MG63 (cell line): Measurements from ENCODE around the gene FBLN7. TPM values are rescaled to one million over a fixed set of nuclear protein-coding genes. Genes with fewer than 3 reads are reported as not detected.

ENCODE experiments used
- DNase-seq: peaks from one replicate; pipeline ENCODE4 v3.0.0-alpha.2; 2020
- H3K27me3 ChIP-seq: fragments of 250-450 bp; sonication (Bioruptor Pico); 2 replicates; pipeline ENCODE4 v1.5.1; 2020; ENCODE audit warnings: mild to moderate bottlenecking, moderate library complexity
- H3K36me3 ChIP-seq: fragments of 250-450 bp; sonication (Bioruptor Pico); 2 replicates; pipeline ENCODE4 v1.5.1; 2020; ENCODE audit warnings: mild to moderate bottlenecking, moderate library complexity
- H3K4me3 ChIP-seq: fragments of 250-450 bp; sonication (Bioruptor Pico); 2 replicates; pipeline ENCODE4 v1.5.1; 2020; ENCODE audit warnings: mild to moderate bottlenecking, moderate library complexity
- H3K9me3 ChIP-seq: fragments of 250-450 bp; sonication (Bioruptor Pico); 2 replicates; pipeline ENCODE4 v1.5.1; 2020; ENCODE audit warnings: mild to moderate bottlenecking, moderate library complexity
- total RNA-seq: library from RNA; depleted of rRNA; stranded (reverse); fragments of >200 nt; shearing (Covaris generic); gene quantifications from 2 replicates; pipeline ENCODE4 v1.2.3, GENCODE V29; 2014; ENCODE audit warnings: low replicate concordance

The FBLN7 gene
- total RNA-seq, 1 experiment from 2014 or later: not detected

GRCh38 chr2:112151701-112152440, 13.7 kb downstream of the FBLN7 start:
- Histone ChIP-seq H3K27me3 (no peaks in the 10 kb centered on the region), H3K9me3 (no peaks in the 10 kb centered on the region), H3K36me3 (no peaks in the 10 kb centered on the region), H3K4me3 (no peak overlapping the region)
- DNase-seq: no peak

- no peaks in the 10 kb centered on the region for H3K27me3 ChIP-seq
These were observed 14.4 kb downstream of the FBLN7 start for GRCh38 chr2:112152476-112153178.

DNA sequence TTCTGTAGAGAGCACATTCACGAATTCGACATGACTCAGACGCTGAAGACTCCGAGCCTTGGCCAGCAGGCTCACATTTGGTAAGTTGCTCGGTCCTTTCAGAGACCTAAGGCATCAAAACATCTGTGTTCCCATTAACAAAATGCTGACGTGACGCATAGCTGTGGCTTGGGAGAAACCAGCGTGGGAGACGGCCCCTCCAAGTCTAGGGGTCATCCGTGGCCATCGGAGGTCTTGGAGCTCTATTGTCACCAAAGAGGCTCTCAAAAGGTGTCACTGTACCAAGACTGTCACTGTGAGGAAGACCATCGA, 14.9 kb downstream of the FBLN7 start:
- Histone ChIP-seq H3K27me3 (no peaks in the 10 kb centered on the region), H3K36me3 (no peaks in the 10 kb centered on the region), H3K4me3 (no peak overlapping the region), H3K9me3 (no peaks in the 10 kb centered on the region)
- DNase-seq: peak; percentile 14

More at GRCh38 chr2:112152476-112153178, 14.4 kb downstream of the FBLN7 start:
- Histone ChIP-seq H3K4me3 (no peak overlapping the region), H3K36me3 (no peaks in the 10 kb centered on the region), H3K9me3 (no peaks in the 10 kb centered on the region)
- no peak for DNase-seq

DNA sequence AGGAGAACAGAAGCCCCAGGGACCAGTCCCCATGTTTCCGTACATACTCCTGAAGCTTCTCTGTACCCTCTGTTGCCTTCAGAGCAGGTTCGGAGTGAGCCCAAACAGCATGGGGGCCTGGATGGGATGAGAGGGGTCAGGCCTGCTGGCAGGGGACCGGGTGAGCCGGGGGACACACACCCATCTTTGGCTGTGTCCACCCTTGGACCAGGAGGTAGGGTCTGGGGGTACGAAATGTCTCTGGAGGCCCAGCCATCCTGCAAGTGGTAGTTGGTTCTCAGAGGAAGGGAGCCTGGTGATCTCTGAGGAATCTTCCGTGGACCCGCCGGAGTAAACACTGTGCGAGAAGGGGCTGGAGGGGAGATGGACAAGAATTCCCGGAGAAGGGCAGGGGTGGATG, 15.3 kb downstream of the FBLN7 start:
- no peaks in the 10 kb centered on the region for H3K36me3 ChIP-seq
- DNase-seq: no peak
- no peak overlapping the region for H3K4me3 ChIP-seq
- no peaks in the 10 kb centered on the region for H3K9me3 ChIP-seq
- no peaks in the 10 kb centered on the region for H3K27me3 ChIP-seq

GRCh38 chr2:112154246-112155117, 16.3 kb downstream of the FBLN7 start:
- DNase-seq: no peak
- Histone ChIP-seq H3K9me3 (no peaks in the 10 kb centered on the region), H3K4me3 (no peak overlapping the region)

DNA sequence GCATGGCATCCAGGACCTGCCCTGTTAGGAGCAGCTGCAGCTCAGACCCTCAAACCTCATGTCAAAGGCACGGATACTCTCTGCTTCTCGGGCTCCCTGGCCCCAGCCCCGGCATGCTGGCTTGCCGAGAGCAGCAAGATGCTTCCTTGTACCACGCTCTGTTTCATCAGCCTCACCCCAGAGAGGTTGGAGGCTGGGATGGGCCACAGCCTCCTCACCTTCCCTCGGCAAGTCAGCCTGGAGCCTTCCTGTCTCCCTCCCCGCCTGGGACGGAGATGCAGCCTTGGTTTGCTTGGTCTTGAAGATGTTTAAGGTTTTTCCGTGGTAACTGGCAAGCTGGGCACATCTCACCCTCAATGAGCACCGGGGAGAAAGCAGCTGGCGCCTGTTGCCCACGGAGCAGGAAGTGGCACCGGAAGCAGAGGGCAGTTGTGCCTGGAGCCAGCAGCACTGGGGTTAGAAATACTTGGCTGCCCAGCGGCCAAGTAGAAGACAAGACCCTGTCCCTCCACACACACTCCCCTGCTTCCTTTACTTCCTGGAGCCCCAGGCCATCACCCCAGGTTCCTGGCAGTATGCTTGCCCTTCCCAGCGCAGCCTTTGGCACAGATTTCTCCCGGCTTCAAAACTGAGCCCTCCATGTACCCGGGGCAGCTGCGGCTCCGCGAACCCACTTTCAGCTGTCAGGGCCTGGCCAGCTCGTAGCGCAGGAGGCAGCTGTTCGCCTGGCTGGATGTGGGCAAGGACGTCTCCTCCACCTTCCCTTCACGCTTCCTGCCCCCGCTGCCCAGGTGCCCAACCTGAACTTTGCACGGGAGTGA, 17.4 kb downstream of the FBLN7 start:
- no peaks in the 10 kb centered on the region for H3K27me3 ChIP-seq
- no peak overlapping the region for H3K4me3 ChIP-seq
- no peaks in the 10 kb centered on the region for H3K36me3 ChIP-seq
- no peaks in the 10 kb centered on the region for H3K9me3 ChIP-seq
- peak; percentile 26 for DNase-seq

More at GRCh38 chr2:112154246-112155117, 16.3 kb downstream of the FBLN7 start:
- H3K27me3 ChIP-seq: no peaks in the 10 kb centered on the region
- no peaks in the 10 kb centered on the region for H3K36me3 ChIP-seq

DNA sequence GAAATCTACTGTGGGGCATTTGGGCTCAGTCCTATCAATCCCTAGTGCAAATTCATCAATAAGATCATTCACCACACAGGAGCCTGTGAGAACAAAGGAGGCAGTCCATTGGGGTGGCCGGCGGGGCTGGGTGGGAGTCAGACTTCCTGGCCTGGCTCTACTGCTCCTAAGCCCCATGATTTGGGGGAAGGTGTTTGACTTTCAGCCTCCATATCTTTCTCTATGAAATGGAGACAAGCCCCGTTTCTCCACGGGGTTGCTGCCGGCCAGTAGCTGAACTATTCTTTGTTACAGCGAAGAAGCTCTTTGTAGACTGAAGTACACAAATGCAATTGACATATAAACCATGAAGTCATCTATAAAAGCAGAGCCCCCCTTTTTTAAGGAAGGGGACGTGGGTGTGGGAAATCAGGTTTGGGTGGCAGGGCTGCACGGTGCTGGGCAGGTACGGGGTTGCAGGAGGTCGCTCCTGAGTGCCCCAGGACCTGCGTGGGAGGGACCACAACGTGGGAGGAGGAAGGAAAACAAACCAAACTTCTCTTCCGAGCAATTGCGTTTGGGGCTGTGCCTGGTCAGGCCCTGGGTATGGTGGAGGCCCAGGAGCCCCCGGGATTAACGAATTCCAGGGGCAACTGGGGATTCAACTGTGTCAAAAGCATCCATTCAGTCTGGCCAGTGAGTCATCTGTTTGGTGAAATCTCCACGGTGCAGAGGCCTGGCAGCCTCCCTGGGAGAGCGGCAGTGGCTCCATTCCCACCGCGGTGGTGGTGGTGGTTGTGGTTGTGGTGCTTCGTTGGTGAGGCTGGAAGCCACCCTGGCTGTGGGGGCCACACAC, 18.2 kb downstream of the FBLN7 start:
- no peaks in the 10 kb centered on the region for H3K9me3 ChIP-seq
- peak; percentile 34 for DNase-seq
- no peaks in the 10 kb centered on the region for H3K27me3 ChIP-seq

DNA sequence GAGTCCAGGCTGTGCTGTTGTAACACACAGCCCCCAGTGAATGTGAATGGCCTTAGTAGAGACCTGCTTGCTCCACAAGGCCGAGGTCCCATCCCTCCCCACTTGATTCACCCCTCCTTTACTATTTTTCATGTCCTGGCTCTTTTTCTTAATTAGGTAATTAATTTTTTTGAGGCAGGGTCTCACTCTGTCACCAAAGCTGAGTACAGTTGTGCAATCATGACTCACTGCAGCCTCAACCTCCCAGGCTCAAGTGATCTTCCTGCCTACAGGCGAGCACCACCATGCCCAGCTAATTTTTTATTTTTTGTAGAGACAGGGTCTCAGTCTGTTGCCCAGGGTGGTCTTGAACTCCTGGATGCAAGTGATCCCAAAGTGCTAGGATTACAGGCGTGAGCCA, 19.3 kb downstream of the FBLN7 start:
- Histone ChIP-seq H3K9me3 (no peaks in the 10 kb centered on the region), H3K27me3 (no peaks in the 10 kb centered on the region), H3K4me3 (no peak overlapping the region), H3K36me3 (no peaks in the 10 kb centered on the region)
- DNase-seq: no peak

More for the DNA sequence above, 18.2 kb downstream of the FBLN7 start:
- Histone ChIP-seq H3K4me3 (no peak overlapping the region), H3K36me3 (no peaks in the 10 kb centered on the region)

GRCh38 chr2:112159454-112159921, 21.3 kb downstream of the FBLN7 start:
- H3K36me3 ChIP-seq: no peaks in the 10 kb centered on the region
- no peak for DNase-seq
- H3K9me3 ChIP-seq: no peaks in the 10 kb centered on the region

GRCh38 chr2:112160283-112161250, 22.4 kb downstream of the FBLN7 start:
- H3K9me3 ChIP-seq: no peaks in the 10 kb centered on the region
- no peaks in the 10 kb centered on the region for H3K36me3 ChIP-seq
- DNase-seq: no peak
- H3K4me3 ChIP-seq: no peak overlapping the region
- H3K27me3 ChIP-seq: no peaks in the 10 kb centered on the region

More at GRCh38 chr2:112159454-112159921, 21.3 kb downstream of the FBLN7 start:
- no peaks in the 10 kb centered on the region for H3K27me3 ChIP-seq
- H3K4me3 ChIP-seq: no peak overlapping the region

GRCh38 chr2:112161431-112162145, 23.4 kb downstream of the FBLN7 start:
- DNase-seq: no peak
- Histone ChIP-seq H3K4me3 (no peak overlapping the region), H3K27me3 (no peaks in the 10 kb centered on the region), H3K9me3 (no peaks in the 10 kb centered on the region), H3K36me3 (no peaks in the 10 kb centered on the region)

GRCh38 chr2:112162341-112162740, 24.2 kb downstream of the FBLN7 start:
- Histone ChIP-seq H3K27me3 (no peaks in the 10 kb centered on the region), H3K4me3 (no peak overlapping the region), H3K36me3 (no peaks in the 10 kb centered on the region), H3K9me3 (no peaks in the 10 kb centered on the region)
- no peak for DNase-seq

DNA sequence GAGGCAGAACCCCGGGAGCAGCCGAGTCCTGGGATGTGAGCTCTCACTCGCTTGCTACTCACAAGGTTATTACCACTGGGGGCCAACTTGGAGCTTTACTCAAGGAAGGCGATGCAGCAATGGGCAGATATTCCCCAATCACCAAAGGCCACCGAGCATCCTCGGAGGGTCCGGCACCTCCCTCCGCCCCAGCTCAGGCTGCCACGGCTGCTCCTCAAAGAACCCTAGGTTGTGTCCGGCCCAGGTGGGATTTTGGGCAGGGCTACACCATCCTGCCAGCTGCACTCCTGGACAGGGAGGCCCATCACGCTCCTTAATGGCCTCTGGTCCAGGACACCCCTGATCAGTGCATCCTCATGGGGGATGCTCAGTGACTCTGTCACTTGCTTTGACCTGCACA, 24.8 kb downstream of the FBLN7 start:
- no peak for DNase-seq

GRCh38 chr2:112163541-112163981, 25.4 kb downstream of the FBLN7 start:
- Histone ChIP-seq H3K4me3 (no peak overlapping the region), H3K36me3 (no peaks in the 10 kb centered on the region), H3K27me3 (no peaks in the 10 kb centered on the region), H3K9me3 (no peaks in the 10 kb centered on the region)
- no peak for DNase-seq

More for the DNA sequence above, 24.8 kb downstream of the FBLN7 start:
- H3K36me3 ChIP-seq: no peaks in the 10 kb centered on the region
- H3K4me3 ChIP-seq: no peak overlapping the region
- H3K9me3 ChIP-seq: no peaks in the 10 kb centered on the region
- no peaks in the 10 kb centered on the region for H3K27me3 ChIP-seq
